Astrocyte of the hippocampus (primary cell): ENCODE data around the gene RPS13.
"Not testable (repeated sequence)": the region's sequence is repeated elsewhere in the genome, so short reads cannot be mapped to it uniquely, and the experiment has no call there.

Experiments used
- DNase-seq: peaks from one replicate; pipeline ENCODE4 v3.0.0; 2011; ENCODE audit warnings: low read depth, low spot score

The RPS13 gene

GRCh38 chr11:17077520-17078401, at the start of gene RPS13:
RPS13 (minus strand) TSS chr11:17077667; CDS start chr11:17077641, 26 bp downstream.
- DNase-seq = peak; percentile 99

DNA sequence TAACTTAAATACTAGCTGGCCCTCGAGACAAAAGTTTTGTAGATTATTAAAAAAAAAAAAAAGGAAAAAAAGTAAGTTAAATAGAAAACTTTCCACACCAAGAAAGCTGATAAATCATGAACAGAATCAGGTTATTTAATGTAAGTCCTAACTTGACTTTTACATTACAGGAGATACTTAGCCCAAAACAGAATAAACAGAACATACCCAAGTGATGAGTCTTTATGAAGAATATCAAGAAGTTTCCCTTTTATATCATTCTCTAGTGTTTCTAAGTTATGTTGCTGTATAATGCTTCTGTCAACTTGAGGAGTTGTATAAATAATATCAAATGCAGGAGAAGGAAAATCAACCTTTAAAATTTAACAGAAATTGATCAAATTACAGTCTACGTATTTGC, 44.5 kb upstream of the RPS13 start:
- no peak for DNase-seq

DNA sequence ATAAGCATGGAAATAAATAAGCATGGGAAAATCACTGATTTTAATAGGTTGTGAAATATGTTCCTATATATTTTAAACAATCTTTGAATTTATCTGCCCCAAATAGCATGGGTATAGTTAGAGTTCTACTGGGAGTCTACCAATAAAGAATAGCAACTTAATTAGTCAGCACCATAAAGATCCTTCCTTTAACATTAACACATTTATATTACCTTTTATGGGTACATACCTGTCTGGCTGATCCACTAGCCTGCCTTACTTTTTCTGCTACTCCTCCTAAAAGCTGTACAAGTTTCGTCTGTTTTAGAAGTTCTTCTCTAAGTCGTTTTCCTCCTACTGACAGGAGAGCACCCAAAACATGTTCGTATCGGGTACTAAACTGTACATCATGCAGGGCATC, 39.8 kb upstream of the RPS13 start:
- no peak for DNase-seq

DNA sequence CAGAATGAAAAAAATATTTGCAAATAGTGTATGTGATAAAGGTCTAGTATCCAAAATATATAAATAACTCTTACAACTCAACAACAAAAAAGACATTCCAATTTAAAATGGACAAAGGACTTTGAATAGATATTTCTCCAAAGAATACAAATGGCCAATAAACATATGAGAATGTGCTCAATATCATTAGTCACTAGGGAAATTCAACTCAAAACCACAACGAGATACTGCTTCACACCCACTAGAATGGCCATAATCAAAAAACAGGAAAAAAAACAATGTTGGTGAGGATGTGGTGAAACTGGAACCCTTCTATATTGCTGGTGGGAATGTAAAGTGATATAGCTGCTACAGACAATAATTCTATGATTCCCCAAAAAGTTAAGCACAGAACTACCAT, 38.6 kb upstream of the RPS13 start:
- DNase-seq = peak; percentile 1

- peak; percentile 2 for DNase-seq
Measured at GRCh38 chr11:17107745-17108144, 30.3 kb upstream of the RPS13 start.

GRCh38 chr11:17105404-17106040, 28.1 kb upstream of the RPS13 start:
- DNase-seq = not testable (repeated sequence)

- no peak for DNase-seq
Measured at GRCh38 chr11:17102462-17102861, 25.0 kb upstream of the RPS13 start.

- no peak for DNase-seq
Measured at GRCh38 chr11:17098658-17099057, 21.2 kb upstream of the RPS13 start.

- no peak for DNase-seq
Measured at GRCh38 chr11:17098038-17098437, 20.6 kb upstream of the RPS13 start.

DNA sequence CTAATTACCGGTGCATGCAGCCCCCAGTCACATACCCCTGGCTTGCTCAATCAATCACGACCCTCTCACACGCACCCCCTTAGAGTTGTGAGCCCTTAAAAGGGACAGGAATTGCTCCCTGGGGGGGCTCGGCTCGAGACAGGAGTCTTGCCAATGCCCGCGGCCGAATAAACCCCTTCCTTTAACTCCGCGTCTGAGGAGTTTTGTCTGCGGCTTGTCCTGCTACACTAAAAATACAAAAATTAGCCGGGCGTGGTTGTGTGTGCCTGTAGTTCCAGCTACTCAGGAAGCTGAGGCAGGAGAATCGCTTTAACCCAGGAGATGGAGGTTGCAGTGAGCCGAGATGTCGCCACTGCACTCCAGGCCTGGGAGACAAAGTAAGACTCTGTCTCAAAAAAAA, 8.5 kb upstream of the RPS13 start:
- not testable (repeated sequence) for DNase-seq

DNA sequence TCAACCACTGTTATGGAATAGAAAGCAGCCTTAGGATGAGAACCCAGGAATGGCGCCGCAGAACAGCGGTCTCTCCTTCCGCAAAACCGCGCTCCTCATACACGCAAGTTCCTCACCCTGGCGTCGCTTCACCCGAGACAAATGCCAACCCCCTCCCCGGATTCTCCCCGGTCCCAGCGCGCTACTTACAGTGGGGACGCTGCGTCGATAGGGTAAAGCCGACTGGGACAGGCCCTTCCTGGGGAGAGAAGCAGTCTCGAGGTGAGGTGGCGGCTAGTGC, 287 bp downstream of the RPS13 start:
- DNase-seq = no peak

DNA sequence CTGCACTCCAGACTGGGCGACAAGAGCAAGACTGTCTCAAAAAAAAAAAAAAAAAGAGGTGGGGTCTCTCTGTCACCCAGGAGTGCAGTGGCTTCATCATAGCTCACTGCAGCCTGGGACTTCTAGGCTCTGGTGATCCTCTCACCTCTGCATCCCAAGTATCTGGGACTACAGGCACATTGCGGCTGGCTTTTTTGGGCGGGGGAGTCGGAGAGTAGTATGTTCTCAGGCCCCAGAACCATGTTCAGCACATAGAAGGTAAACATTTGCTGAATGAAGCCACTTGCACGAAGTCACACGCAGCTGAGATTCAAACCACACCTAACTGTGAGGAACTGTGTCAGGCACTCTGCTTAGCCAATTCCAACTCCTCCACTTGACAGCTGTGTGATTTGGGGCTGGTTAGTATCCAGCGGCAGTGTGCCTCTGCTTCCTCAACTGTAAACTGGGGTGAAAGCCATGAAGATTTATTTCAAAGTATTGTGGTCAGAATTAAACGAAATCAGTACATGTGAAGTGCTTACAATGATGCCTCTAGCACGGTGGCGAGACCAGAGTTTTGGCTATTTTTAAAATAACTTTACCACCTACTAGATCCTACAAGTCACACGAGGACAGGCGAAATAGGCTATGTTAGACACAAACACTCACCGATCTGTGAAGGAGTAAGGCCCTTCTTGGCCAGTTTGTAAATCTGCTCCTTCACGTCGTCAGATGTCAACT, 789 bp downstream of the RPS13 start:
- DNase-seq = no peak

DNA sequence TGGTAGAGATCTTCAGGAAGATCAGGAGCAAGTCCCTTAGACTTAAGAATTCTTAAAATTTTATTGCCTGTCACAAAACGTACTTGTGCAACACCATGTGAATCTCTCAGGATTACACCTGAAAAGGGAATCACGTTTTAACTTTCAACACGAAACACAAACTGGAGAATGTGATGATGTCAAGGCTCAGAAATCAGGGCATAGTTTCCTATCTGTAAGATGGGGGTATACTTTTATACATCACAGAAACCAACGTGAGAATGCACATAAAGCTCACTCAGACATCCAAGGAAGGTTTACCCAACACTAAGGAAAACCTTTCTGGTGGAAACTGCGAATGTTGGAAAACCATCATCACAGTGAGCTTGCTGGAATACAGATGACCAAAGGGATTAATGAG, 2.0 kb downstream of the RPS13 start:
- DNase-seq = no peak

GRCh38 chr11:17073370-17074027, 4.0 kb downstream of the RPS13 start:
- no peak for DNase-seq

GRCh38 chr11:17067417-17067816, 10.1 kb downstream of the RPS13 start:
- DNase-seq = no peak

GRCh38 chr11:17066691-17067090, 10.8 kb downstream of the RPS13 start:
- no peak for DNase-seq

DNA sequence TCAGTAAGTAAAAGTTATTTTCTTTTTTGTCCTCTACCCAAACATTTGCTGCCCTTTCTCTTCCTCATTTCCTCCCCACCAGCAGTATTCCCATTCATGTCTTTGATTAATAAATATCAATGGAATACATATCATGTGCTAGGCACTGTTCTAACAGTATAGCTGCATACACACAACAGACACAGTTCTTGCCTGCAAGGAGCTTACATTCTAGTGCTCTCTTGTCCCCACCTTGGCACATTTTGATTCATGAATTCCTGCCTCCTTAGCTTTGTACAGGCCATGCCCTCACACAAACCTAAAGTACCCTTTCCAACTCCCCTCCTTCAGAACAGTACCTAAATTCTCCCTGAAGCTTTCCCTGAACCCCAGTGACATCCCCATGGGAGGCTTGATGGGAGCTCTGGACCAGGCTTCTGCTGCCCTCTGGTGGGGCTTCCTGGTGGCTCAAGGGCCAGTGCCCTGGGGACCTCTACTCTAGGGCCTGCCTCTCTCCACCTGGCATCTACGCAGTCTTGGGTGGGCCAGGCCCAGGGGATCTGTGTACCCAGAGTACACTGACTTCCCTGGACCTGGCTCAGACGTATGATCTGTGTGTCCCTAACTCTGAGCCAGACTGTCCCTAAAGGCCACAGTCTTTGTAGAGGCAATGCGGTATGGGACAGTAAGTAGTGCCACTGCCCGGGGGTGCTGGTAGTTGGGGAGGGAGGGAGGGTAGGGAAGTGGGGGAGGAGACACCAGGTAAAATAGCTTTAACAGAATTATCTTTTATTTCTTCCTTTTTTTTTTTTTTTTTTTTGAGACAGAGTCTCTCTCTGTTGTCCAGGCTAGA, 14.1 kb downstream of the RPS13 start:
- DNase-seq = peak; percentile 81

DNA sequence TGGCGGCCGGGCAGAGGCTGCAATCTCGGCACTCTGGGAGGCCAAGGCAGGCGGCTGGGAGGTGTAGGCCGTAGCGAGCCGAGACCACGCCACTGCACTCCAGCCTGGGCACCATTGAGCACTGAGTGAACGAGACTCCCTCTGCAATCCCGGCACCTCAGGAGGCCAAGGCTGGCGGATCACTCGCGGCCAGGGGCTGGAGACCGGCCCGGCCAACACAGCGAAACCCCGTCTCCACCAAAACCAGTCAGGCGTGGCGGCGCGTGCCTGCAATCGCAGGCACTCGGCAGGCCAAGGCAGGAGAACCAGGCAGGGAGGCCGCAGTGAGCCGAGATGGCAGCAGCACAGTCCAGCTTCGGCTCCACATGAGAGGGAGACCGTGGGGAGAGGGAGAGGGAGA, 26.3 kb downstream of the RPS13 start:
- not testable (repeated sequence) for DNase-seq

DNA sequence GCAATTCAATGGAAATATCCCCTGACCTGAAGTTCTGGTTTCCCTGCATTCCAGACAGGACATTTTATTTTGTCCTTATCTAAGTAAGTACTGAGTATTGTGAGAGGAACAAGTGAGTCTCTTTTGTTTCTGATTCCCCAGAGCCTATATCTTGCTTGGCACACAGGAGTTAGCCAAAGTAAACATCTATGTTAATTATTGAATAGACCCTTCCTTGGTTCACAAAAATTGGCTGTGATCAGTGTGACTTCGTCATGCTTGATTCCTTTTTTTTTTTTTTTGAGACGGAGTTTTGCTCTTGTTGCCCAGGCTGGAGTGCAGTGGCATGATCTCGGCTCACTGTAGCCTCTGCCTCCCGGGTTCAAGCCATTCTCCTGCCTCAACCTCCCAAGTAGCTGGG, 29.0 kb downstream of the RPS13 start:
- not testable (repeated sequence) for DNase-seq

DNA sequence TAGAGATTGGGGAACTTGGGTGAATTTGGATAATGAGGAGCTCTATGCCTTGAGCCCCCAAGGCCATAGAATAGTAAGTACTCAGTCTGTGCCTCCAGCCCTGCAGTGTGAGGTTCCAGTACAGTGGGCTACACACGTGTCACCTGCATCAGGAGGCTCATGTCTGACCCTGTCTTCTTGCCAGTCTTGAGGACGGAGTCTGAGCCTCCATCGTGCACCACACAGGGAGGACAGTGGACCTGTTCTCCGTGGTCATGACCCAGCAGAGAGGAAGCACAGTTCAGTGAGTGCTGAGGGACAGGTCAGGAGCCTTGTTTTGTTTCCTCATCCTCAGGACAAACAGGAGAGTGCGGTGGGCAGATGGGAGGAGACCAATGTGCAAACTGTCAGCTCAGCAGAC, 30.8 kb downstream of the RPS13 start:
- DNase-seq = no peak
